SIG-M5 treated with dmso at 0.1 percent for 504 hours (cell line): Measurements from ENCODE around the gene CAMK1D.
"Not testable (repeated sequence)": the region's sequence is repeated elsewhere in the genome, so short reads cannot be mapped to it uniquely, and the experiment has no call there.

Experiments used
- DNase-seq: peaks from one replicate; lab custom pipeline; 2025; ENCODE audit not compliant: unreplicated experiment; lab: John Stamatoyannopoulos, UW

CAMK1D gene

GRCh38 chr10:12740813-12741212, 391.5 kb downstream of the CAMK1D start:
- DNase-seq, result no peak

- no peak for DNase-seq
These were observed 392.0 kb downstream of the CAMK1D start for GRCh38 chr10:12741360-12741804.

DNA sequence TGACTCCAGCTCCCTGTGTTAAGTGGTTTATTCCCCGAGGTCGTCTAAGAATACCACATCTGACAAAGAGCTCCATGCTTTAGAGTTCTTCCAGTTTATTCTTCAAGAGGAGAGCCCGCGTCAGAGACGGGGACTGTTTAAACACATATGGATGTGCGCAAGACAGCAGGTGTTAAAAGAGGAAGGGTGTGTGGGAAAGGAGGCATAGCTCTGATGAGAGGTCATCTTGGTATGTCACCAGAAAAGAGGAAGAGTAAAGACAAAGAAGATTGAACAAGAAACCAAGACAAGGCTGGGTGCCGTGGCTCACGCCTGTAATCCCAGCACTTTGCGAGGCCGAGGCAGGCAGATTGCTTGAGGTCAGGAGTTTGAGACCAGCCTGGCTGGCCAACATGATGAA, 393.4 kb downstream of the CAMK1D start:
- peak; percentile 19 for DNase-seq

DNA sequence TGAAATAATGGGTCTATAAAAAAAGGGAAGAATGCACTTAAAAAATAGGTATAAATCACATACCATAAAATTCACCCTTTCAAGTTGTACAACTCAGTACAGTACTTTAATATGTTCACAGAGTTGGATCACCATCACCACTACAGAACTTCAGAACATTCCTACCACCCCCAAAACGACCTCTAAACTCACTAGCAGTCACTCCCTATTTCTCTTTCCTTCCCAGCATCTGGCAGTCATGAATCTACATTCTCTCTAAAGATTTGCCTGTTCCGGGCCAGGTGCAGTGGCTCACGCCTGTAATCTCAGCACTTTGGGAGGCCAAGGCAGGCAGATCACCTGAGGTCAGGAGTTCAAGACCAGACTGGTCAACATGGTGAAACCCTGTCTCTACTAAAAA, 394.1 kb downstream of the CAMK1D start:
- not testable (repeated sequence) for DNase-seq

DNA sequence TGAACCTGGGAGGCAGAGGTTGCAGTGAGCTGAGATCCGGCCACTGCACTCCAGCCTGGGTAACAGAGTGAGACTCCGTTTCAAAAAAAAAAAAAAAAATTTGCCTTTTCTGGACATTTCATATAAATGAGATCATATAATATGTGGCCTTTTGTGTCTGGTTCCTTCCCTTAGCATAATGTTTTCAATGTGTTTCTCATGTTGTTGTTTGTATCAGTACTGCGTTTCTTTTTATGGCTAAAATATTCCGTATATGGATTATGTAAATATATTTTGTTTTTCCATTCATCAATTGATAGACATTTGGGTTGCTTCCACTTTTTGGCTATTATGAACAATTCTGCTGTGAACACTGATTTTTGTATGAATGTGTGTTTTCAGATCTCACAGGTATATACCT, 394.6 kb downstream of the CAMK1D start:
- DNase-seq, result no peak

- no peak for DNase-seq
These were observed 398.8 kb downstream of the CAMK1D start for GRCh38 chr10:12748186-12748585.

DNA sequence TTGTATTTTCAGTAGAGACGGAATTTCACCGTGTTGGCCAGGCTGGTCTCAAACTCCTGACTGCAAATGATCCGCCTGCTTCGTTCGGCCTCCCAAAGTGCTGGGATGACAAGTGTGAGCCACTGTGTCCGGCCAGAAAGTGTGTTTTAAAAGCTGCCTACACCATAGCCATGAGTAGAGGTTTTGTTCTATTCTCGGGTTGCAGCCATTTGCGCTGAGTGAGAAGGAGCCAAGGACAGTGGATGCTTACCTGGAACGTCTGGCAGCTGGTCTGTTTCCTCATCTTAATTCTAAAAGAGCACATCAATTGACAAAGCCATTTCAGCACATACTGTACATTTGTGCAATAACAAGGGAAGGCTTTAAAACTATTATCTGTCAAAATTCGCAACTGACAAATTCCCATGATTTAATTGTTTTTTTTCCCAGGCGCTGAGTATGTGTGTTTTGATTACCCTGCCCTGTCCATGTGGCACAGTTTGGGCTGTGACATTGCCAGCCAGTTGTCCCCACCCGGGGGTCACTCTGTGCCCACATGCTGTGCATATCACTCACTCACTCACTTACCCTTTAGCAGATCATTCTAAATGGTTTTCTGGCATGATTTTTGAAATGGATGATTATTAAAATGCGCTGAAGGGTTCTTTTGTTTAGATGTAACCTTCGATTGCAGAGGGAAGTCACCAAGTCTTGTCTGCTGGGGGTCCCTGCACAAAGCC, 400.6 kb downstream of the CAMK1D start:
- DNase-seq, result no peak

- DNase-seq, result no peak
These were observed 401.3 kb downstream of the CAMK1D start for GRCh38 chr10:12750526-12751201.

DNA sequence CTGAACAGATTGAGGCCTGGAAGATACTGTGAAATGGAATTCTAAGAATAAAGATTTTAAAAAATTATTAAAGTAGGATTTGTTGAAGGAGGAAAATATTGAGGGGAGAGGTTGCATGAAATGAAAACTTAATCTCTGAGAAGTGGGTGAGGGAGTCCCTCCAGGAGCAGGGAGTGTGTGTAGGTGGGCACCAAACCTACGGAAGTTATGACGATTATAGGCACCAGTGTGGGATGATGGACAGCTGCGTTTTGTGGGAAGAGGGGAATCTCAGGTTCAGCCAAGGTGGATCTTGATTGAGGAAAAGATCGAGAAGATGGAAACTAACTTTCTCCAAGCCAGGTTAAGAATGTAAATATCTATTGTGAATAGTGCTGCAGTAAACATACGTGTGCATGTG, 405.7 kb downstream of the CAMK1D start:
- no peak for DNase-seq

DNA sequence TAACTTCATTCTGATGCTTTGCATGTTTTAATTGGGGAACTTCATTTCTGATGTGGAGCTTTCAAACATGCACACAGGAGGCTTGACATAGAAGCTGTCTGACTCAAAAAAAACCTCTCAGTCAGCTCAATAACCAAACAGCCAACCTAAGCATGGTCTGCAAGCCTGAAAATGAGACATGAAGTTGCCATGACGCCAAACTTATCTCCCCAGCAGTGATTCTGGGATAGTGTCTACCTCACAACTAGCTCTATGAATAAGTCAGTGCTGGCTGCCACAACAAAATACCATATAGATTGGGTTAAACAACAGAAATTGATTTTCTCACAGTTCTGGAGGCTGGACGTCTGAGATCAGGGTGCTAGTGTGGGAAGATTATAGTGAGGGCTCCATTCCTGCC, 408.0 kb downstream of the CAMK1D start:
- no peak for DNase-seq

DNA sequence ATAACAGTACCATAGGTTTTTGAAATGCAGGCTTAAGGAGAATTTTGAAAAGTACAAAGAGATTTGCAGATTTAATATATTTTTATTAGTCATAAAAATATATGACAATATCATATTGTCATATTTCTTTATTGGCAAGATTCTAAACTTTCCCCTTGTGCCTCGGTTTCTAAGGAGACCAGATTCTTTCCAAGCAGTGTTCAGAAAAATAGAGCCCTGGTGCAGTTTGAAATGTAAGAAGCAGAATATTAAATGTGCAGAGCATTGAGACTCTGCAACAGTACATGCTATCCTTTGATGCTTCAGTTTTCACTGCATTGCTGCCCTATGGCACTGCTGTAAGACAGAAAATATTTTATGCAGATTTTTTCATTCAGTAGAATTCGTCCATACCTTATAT, 408.9 kb downstream of the CAMK1D start:
- DNase-seq, result no peak

DNA sequence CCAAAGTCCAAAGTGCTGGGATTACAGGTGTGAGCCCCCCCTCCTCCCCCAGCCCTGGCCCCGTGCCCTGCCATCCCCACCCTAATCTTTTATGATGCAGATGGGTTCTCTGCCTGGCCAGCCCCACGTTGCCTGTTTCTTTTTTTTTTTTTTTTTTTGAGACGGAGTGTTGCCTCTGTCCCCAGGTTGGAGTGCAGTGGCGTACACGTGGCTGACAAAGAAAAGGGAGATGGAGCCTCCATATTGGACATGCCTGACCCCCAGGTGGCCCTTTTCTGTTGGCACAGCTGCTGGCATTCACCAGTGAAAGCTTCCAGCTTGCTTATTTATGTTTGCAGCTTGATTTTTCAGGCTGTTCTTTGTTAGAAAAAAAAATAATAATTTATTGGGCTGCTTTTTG, 416.9 kb downstream of the CAMK1D start:
- DNase-seq, result no peak

DNA sequence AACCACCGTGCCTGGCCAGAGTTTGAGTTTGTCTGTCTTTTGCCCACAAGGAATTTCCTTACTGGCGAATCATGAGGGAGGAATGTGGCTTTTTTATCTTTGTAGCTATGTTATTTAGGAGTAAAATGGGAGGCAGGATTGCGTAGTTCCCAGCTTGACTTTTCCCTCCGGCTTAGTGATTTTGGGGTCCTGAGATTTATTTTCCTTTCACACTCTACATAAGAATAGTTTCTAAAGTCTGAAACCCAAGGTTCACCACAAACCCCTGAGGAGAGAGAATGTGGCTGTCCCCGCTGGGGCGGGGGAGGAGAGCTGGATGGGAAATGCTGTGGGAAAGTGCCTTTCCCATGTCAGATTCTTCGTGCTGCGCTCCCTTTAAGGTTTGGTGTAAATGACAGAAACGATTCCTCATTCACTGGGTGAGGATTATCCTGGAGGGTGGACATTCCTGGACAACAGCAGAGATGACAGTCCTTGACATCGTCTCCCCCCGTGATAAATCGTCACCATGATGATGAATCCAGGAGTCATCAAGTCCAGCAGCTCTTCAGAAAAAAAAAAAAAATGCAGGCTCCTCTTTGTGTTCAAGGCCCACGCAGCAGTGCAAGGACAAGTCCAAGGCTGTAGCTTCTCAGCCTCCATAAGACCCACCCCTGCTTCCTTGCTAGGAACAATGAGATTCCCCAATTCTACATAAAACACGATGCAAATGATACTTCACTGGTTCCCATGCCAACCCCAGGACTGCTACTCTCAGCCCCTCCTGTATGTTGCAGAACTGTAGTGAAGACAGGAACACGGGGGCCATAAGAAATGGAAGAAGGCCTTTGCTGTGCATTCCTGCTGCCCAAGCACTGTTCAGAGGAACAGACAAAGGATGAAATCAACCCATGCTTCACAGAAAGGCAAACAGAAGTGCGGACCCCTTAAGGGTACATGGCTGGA, 419.1 kb downstream of the CAMK1D start:
- no peak for DNase-seq

GRCh38 chr10:12769323-12770044, 420.1 kb downstream of the CAMK1D start:
- no peak for DNase-seq

DNA sequence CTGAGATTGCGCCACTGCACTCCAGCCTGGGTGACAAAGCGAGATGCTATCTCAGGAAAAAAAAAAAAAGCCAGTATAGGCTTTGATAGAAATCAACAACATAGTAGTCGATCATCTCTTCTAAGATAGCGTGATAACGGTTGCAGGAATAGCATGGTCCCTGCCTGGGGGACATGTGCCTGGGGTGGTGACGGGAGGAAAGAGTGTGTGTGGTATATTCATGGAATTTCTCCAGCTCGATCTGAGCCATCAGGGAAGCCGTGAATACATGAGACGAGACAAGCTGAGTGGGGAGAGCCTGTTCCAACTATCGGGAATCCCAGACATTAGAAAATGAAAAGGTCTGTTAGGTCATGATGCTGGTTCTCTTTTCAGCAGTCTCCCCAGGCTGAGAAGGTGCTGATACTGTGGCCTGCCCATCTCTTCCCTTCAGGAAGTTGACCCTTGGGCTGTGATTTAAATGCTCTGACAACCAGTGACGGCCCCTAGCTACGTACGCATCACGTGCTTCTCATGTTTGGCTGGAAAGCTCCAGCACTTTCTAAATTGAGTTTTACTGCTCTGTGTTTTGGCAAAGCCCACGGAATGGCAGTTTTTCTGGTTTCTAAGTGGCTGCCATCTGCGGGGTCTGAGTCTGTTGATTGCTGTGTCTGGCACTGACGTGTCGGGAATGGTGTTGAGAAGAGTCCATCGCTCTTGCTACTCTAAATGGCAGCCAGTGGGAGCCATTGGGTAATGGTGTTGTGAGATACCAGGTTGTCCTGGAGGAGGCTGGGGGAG, 422.8 kb downstream of the CAMK1D start:
- no peak for DNase-seq

GRCh38 chr10:12772797-12773587, 423.6 kb downstream of the CAMK1D start:
- DNase-seq, result no peak

GRCh38 chr10:12774204-12774894, 425.0 kb downstream of the CAMK1D start:
- no peak for DNase-seq

GRCh38 chr10:12777840-12778585, 428.7 kb downstream of the CAMK1D start:
- DNase-seq, result no peak
